GM19395 (cell line): ENCODE measurements around the gene MGAM2.

Experiments used
- ATAC-seq: cut with Tn5 transposase; IDR thresholded peaks from one replicate; pipeline ENCODE4 v1.9.1; 2021; ENCODE audit warnings: mild to moderate bottlenecking, moderate library complexity; ENCODE audit not compliant: unreplicated experiment

The MGAM2 gene

DNA sequence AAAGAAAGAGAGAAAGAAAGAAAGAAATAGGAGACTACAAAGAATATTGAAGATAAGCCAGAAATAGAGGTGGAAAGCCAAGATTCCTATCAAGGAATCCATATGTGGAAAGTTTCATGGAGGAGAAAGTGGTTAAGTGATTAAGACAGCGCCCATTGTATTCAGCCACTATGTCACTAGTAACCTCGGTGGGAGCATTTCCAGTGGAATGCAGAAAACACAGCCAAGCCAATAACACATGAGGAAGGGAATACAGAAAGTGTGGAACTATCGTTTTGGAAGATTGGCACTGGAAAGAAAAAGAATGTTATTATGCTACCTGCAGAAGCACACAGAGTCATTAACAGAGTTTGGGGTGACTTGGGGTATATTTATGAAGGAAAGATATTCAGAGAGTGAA is 2.7 kb downstream of the MGAM2 start:
- ATAC-seq: no peak

DNA sequence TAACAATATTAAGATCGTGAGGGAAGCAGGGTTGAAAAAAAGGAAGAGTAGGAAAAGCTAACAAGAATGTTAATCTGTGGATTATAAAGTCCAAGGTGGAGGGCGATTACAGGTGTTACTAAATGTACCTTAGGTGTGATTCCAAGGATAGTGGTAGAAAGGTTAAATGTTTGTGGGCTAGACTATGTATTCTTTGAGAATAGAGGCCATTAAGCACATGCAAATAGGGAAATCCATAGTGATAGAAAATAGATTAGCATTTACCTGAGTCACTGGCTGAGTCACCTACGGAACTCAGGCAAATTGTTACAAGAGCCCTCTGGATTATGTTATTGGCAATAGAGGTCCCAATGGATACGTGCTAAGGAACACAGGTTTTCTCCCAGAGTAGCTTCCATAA is 9.0 kb downstream of the MGAM2 start:
- ATAC-seq: no peak

DNA sequence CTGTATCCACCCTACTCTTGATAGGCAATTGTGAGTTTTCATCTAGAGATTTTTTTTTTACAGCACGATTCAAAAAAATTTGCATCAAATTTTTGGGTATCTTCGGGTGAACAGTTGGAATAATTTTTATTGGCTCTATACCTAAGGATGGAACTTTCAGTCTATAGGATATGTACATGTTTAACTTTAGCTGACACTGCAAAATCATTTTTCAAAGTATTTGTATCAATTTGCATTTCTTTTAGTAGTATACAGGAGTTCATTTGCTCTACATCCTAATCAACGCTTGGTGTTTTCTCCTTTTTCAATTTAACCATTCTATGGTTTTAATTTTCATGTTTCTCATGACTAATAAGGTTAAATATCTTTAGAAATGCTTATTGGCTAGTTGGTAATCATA is 11.7 kb downstream of the MGAM2 start:
- no peak for ATAC-seq

DNA sequence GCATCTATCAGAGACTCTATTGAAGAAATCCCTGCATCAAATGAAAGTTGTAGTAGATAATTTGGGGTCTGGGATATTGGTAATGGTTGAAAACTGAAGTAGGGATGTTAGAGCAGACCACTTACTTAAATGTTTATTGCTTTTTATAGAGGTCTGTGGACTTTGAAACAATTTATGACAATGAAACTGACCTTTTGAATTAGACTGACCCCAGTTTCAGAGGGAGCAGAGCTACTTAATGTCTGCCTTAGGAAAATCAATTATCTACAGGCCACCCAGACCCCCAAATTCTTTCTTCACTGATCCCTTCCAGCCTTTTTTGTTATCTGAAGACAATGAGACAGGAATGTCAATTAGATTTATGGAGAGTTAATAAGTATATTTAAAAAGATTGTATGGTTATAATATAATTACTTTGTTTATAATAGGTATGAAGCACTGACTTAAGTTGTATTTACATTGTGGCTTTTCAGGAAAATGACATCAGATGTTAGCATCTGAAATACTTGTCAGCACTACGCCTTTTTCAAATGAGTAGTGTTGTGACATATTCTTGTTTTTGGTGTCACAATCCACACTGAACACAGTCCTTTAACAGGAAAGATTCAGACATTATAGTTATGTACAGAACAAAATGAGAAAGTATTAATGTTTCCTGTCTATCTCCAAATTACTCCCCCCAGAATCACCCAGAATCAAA is 13.9 kb downstream of the MGAM2 start:
- ATAC-seq: no peak

GRCh38 chr7:142130267-142130666 is 18.7 kb downstream of the MGAM2 start:
- no peak for ATAC-seq

DNA sequence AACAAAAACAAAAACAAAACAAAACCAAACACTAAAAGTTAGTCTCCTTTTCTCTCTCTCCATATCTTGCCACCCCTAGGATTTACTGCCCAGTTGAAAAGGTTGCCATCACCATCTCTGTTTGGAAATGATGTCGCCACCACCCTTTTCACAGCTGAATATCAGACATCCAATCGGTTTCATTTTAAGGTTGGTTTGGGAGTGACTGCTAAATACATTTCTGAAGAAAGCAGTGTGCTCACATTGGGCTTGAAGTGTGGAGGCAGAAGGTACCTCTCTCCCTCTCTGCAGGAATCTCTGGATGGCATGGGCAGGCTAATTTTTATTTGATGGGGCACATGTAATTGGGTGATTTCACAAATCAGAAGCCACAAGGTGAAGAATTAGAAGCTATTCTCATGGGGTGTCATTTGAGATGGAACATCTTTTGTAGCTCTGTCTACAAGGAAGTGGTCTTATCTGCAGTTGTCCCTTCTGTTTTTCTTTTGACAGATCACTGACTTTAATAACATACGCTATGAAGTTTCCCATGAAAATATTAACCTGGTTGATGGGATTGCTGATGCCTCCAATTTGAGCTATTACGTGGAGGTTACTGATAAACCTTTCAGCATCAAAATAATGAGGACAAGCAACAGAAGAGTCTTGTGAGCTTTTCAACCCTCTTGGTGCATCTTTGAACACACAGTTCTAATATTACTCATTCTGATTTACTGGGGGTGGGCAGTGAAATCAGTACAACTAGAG is 20.1 kb downstream of the MGAM2 start:
- no peak for ATAC-seq

DNA sequence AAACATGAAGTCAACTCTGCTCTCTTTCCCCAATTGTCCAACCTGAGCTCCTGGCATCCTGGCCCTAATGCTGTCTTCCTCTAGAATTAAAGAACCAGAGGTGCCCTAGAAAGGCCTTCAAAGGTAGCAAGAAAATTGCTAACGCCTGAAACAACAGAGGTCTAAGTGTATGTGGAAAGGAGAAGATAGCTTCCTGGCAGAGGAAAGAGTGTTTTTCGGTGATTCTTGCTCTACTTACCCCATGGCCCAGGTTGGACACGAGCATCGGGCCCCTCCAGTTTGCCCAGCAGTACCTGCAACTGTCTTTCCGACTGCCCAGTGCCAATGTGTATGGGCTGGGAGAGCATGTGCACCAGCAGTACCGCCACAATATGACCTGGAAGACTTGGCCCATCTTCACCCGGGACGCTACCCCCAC is 22.2 kb downstream of the MGAM2 start:
- ATAC-seq: no peak

- no peak for ATAC-seq
Measured at GRCh38 chr7:142134909-142135308, 23.4 kb downstream of the MGAM2 start.

DNA sequence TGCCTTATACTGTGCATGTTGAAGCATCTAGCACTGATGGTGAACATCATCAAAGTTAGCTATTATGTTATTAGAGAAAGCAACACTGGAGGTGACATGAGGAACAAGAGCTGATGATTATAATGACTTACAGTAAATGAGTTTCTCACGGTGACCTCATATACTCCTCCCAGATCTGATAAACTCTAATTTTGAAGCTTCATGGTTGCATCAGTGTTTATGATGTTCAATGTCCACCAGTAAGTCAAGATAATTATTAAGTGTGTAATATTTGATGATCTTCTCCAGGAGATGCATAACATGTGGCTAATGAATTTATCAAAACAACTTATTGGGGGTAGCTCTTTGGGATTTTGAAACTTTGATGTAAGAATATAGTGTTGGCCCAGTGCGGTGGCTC is 27.5 kb downstream of the MGAM2 start:
- ATAC-seq: no peak

- no peak for ATAC-seq
Measured at GRCh38 chr7:142139597-142140400, 28.3 kb downstream of the MGAM2 start.

DNA sequence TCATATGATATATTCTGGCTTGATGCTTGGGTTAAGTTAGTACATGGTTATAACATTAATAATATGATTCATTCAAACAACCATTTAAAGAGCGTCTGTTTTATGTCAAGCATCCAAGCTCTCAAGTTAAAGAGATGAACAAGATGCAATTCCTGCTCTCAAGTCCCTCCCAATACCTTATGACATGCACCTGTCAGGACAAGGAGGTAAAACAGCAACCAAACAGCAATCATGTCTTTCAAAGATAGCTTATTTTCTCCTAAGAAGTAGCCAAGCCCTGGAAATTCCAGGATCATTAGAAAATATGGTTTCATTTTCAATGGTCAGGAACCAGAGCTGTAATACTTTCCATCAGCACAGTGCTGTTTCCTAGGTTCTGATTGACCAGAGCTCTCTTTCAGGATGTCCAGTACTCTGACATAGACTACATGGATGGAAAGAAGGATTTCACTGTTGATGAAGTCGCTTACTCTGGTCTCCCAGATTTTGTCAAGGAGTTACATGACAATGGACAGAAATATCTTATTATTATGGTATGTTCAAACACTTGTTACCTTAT is 29.0 kb downstream of the MGAM2 start:
- ATAC-seq: no peak

DNA sequence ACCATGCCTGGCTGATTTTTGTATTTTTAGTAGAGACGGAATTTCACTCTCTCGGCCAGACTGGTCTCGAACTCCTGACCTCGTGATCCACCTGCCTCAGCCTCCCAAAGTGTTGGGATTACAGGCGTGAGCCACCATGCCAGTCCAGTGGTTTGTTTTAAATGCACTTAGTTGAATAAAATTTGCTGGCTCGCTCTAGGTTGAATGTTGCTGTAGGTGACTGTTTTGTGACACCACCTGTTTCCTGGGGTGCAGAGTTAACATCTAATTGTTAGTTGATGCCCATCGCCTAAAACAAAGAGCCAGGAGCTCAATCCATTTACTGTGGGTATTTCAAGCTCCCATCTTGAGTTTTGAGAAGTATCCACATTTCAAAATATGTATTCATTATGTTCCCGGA is 31.2 kb downstream of the MGAM2 start:
- no peak for ATAC-seq

DNA sequence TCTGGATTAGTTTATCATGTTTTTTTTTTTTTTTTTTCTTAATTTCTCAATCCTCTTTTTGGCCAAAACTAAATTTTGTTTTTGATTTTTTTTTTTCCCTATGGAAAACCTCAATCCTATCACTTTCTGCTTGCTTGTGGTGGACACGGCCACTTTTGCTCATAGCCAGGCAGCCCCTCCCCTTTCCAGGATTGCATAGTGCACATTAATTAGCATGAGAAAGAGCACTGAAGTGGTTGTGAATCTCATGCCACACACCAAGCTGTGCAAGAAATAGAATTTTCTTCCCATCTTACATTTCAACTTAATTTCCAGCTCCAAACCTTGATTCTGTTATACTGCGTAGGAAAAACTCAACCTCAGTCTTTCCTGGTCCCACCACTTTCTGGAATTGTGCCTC is 34.6 kb downstream of the MGAM2 start:
- no peak for ATAC-seq

DNA sequence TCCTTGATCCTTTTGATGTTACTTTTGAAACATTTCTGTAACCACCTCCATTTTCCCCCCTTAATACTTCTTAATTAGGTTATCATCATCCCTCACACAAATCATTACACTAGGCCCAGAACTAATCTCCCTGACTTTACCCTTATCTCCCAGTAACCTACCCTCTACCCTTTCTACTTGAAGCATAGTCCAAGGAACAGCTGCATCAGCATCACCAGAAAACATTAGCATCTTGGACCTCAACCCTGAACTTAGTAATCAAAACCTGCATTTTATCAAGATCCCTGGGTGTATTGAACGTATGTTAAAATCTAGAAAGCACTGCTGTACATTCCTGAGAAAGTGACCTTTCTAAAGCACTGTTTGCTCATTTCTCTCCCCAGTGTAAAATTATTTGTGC is 38.8 kb downstream of the MGAM2 start:
- no peak for ATAC-seq

GRCh38 chr7:142150869-142151268 is 39.4 kb downstream of the MGAM2 start:
- no peak for ATAC-seq

DNA sequence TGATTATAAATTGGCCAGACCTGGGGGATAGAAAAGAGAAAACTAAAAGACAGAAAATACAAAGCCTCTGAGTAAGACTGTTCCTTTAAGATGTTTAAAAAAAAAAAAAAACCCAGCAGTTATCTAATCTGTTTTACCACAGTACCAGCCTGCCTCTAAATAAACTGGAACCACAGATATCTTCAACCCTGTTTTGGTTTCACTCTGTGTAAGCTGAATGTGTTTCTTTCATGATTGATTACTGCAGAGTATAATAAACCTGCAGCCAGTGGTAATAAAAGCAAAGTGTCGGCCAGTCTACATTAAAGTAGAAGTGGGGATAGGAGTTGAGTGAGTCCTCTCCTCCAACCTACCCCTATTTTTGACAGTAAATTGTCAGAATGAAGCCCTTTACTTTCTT is 40.6 kb downstream of the MGAM2 start:
- ATAC-seq: peak; percentile 53

DNA sequence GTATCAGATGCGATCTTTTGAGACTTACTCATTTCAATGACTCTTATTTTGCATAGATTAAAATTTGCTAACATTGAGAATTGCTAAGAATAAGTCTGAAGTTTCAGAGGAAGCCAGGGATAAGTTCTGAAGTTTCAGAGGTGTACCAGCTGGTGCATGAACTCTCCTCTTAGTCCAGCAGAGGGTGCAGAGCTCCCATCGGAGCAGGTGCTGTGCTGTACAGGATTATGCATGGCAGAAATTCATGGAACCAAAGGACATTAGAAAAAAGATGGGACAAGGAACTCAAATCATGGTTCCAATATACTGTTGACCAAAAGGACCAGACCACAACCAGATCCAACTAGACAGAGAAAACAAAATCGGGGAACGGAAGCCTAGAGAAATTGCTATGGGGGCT is 41.9 kb downstream of the MGAM2 start:
- peak; percentile 69 for ATAC-seq

GRCh38 chr7:142158736-142159496 is 47.4 kb downstream of the MGAM2 start:
- ATAC-seq: no peak

DNA sequence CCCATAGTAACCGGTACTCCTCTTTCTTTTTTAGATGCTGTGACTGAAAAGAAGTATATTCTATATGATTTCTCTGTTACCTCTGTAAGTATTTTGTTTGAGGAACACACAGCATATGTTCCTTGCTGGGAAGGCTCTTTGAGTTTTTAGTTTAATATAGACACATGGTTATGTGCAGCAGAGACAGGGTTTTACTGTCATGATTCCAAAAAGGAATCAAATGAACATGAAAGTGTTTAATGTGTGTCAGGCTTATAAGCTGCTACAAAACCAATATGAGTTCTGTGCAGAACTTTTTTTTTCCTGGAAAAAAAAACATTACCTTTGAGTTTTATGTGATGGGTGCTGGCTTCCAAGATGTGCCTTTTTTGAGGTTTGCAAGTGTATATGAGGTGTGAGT is 50.4 kb downstream of the MGAM2 start:
- ATAC-seq: no peak

DNA sequence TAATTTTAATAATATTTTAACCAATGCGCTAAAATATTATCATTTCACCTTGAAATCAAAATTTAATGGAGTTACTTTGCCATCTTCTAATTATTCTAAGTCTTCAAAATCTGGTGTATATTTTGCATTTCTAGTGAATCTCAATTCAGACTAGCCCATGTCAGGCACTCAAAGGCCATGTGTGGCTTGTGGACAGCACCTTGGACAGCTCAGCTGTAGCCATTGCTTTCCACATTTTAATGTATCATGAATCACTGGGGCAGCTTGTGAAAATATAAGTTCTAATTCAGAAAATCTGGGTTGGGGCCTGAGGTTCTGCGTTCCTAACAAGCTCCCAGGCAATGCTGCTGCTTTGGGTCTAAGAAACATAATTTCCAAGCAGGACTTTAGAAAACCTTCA is 57.2 kb downstream of the MGAM2 start:
- ATAC-seq: no peak

DNA sequence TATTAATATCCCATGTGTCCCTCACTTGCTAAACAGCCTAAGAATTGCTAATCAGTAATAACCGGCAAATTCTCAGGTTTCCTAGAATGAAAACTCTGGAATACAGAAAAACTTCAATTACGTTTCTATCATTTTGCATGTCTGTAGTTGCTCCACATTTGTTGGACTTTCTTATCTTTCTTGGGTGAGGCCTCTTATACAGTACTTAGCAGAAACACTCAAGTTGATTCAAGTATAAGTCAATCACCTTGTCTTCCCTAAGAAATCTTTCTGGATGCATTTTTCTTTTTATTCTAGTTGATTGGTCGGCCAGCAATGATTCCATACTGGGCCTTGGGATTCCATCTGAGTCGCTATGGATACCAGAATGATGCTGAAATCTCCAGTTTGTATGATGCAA is 61.4 kb downstream of the MGAM2 start:
- ATAC-seq: no peak
